Endothelial cell of umbilical vein (primary cell): ENCODE results near the gene TBC1D10A.

Source experiments
- CTCF ChIP-seq, 2 donors: IDR thresholded peaks; 1 replicate in 1 of 2; 2 replicates in 1 of 2; pipeline ENCODE4 v1.5.1; 2011; ENCODE audit warnings: low read length in 2 of 2, mild to moderate bottlenecking in 2 of 2, moderate library complexity in 2 of 2, control low read depth in 1 of 2, inconsistent platforms in 1 of 2, low read depth in 1 of 2; ENCODE audit not compliant: insufficient read depth in 1 of 2; ENCODE audit errors: extremely low read depth in 1 of 2
- EZH2 ChIP-seq: IDR thresholded peaks from 2 replicates; pipeline ENCODE4 v1.6.1; 2012; ENCODE audit warnings: borderline replicate concordance, low read depth, mild to moderate bottlenecking, moderate library complexity, low read length, inconsistent platforms; ENCODE audit not compliant: severe bottlenecking
- GATA2 ChIP-seq: IDR thresholded peaks from 2 replicates; pipeline ENCODE4 v1.7.0; 2011; ENCODE audit warnings: low read depth, mild to moderate bottlenecking, moderate library complexity, mixed read lengths, low read length; ENCODE audit not compliant: insufficient read length, insufficient read depth
- JUN ChIP-seq: IDR thresholded peaks from 2 replicates; pipeline ENCODE4 v1.6.1; 2011; ENCODE audit warnings: borderline replicate concordance, low read depth; ENCODE audit not compliant: insufficient read length, insufficient read depth
- MAX ChIP-seq: IDR thresholded peaks from 2 replicates; pipeline ENCODE4 v1.6.1; 2011; ENCODE audit not compliant: insufficient read depth, insufficient read length
- POLR2A ChIP-seq: IDR thresholded peaks from 2 replicates; pipeline ENCODE4 v1.6.1; 2012; ENCODE audit warnings: low read depth, mild to moderate bottlenecking, control low read depth, low read length
- POLR2AphosphoS5 ChIP-seq: IDR thresholded peaks from 2 replicates; pipeline ENCODE4 v1.6.1; 2012; ENCODE audit warnings: low read depth, mild to moderate bottlenecking, control low read depth, low read length, moderate library complexity; ENCODE audit not compliant: insufficient read depth

- TF ChIP-seq CTCF (IDR thresholded peaks at IDR 0.05; ENCODE audit: extremely low read depth in 1 of 2, insufficient read depth in 1 of 2, low read depth in 1 of 2, low read length in 2 of 2) (no peak), MAX (no peak), POLR2AphosphoS5 (no peak), EZH2 (no peak), POLR2A (no peak), JUN (no peak), GATA2 (no peak)
Observed at GRCh38 chr22:30328466-30329049, 1.8 kb upstream of the TBC1D10A start.
